Mammary epithelial cell (primary cell): Measurements from ENCODE around the gene CHRNG.

Experiments used
- EZH2 ChIP-seq: IDR thresholded peaks from 2 replicates; pipeline ENCODE4 v1.6.1; 2012; ENCODE audit warnings: low read length, inconsistent platforms, borderline replicate concordance
- TF ChIP-seq, protein P1 (sequence below), 2 donors: IDR thresholded peaks in 1 of 2; conservative IDR thresholded peaks in 1 of 2; 2 replicates each; pipeline ENCODE4 v1.5.1; 2011 to 2012; ENCODE audit warnings: inconsistent platforms in 2 of 2, low read length in 2 of 2, mild to moderate bottlenecking in 2 of 2, control low read depth in 1 of 2, low read depth in 1 of 2; ENCODE audit not compliant: insufficient read depth in 1 of 2; ENCODE audit errors: extremely low read depth in 1 of 2

DNA sequence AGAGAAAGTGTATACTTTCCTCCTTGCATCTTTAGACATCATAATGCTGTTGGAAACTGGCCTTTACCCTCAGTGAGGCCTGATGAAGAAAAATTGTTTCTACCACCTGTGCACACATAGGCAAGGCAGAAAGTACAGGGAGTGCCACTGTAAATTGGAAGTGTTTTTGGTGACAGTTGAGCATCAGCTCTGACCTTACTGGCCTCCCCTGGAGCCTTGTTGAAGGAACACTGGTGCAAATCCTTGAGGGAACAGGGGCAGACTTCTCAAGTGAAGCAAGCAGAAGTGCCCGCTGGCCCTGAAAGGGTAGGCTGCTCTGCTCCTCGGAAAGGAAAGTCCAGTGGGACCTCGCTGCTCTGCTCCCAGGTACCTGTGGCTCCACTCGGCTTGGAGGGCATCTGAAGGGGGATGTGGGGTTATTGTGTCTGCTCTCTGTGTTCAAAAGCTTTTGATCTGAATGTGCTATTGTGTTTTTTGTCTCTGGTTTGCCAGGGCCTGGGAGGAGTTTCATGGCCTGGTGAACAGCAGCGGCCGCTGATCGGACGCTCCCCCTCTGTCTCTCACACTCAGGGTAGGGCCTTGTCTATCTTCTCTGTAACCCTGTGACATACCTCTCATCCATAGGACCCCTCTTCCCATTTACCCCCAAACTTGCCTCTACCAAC is 34.4 kb downstream of the CHRNG start:
- TF ChIP-seq, protein P1, sequence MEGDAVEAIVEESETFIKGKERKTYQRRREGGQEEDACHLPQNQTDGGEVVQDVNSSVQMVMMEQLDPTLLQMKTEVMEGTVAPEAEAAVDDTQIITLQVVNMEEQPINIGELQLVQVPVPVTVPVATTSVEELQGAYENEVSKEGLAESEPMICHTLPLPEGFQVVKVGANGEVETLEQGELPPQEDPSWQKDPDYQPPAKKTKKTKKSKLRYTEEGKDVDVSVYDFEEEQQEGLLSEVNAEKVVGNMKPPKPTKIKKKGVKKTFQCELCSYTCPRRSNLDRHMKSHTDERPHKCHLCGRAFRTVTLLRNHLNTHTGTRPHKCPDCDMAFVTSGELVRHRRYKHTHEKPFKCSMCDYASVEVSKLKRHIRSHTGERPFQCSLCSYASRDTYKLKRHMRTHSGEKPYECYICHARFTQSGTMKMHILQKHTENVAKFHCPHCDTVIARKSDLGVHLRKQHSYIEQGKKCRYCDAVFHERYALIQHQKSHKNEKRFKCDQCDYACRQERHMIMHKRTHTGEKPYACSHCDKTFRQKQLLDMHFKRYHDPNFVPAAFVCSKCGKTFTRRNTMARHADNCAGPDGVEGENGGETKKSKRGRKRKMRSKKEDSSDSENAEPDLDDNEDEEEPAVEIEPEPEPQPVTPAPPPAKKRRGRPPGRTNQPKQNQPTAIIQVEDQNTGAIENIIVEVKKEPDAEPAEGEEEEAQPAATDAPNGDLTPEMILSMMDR (conservative IDR thresholded peaks at IDR 0.05 in 1 of 2, IDR thresholded peaks at IDR 0.05 in 1 of 2; ENCODE audit: extremely low read depth in 1 of 2, insufficient read depth in 1 of 2, low read depth in 1 of 2, low read length in 2 of 2): no peak
- TF ChIP-seq EZH2: no peak
